ENCODE data around the gene MEX3C. TPM values are rescaled to one million over a fixed set of nuclear protein-coding genes. Genes with fewer than 3 reads are reported as not detected.

The MEX3C gene
- total and polyA plus RNA-seq, 2 experiments from 2014 or later: 21.0 to 67.3 TPM

- Histone ChIP-seq H3K9me3 (ENCODE audit: low read depth) (no peaks in the 10 kb centered on the region), H2AFZ (no peak overlapping the region), H3K9me2 (replicated peaks; ENCODE audit: insufficient read depth) (no peaks in the 10 kb centered on the region), H3K27me3 (no peaks in the 10 kb centered on the region), H3K36me3 (replicated peaks; ENCODE audit: insufficient read depth, low read depth) (no peaks in the 10 kb centered on the region), H3K4me1 (ENCODE audit: insufficient read depth) (peaks cover 41% of the 10 kb centered on the region), H3K4me3 (no peak overlapping the region), H4K20me1 (ENCODE audit: insufficient read depth, poor library complexity, severe bottlenecking) (peaks cover 82% of the 10 kb centered on the region), H3K4me2 (peak overlapping the region; percentile 82), H3K27ac (no peak overlapping the region), H3K79me2 (peaks cover 98% of the 10 kb centered on the region)
- no peak for TF ChIP-seq EZH2 (IDR thresholded peaks at IDR 0.05; ENCODE audit: borderline replicate concordance)
- TF ChIP-seq, protein P1, sequence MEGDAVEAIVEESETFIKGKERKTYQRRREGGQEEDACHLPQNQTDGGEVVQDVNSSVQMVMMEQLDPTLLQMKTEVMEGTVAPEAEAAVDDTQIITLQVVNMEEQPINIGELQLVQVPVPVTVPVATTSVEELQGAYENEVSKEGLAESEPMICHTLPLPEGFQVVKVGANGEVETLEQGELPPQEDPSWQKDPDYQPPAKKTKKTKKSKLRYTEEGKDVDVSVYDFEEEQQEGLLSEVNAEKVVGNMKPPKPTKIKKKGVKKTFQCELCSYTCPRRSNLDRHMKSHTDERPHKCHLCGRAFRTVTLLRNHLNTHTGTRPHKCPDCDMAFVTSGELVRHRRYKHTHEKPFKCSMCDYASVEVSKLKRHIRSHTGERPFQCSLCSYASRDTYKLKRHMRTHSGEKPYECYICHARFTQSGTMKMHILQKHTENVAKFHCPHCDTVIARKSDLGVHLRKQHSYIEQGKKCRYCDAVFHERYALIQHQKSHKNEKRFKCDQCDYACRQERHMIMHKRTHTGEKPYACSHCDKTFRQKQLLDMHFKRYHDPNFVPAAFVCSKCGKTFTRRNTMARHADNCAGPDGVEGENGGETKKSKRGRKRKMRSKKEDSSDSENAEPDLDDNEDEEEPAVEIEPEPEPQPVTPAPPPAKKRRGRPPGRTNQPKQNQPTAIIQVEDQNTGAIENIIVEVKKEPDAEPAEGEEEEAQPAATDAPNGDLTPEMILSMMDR (IDR thresholded peaks at IDR 0.05; ENCODE audit: poor library complexity): no peak
- TF ChIP-seq EZH2phosphoT487 (IDR thresholded peaks at IDR 0.05; ENCODE audit: low read depth, severe bottlenecking, unreplicated experiment): no peak
- 94% methylated on average over 2 of the region's 2 CpGs for WGBS (ENCODE audit: low lambda C conversion rate, missing lambda C conversion rate)
- DNase-seq (ENCODE audit: low spot score): no peak
Observed at GRCh38 chr18:51192026-51192425, 5.5 kb downstream of the MEX3C start.

GRCh38 chr18:51191128-51191717 is 6.3 kb downstream of the MEX3C start:
- 59% methylated on average over 4 of the region's 4 CpGs for WGBS (ENCODE audit: low lambda C conversion rate, missing lambda C conversion rate)
- H3K4me2 ChIP-seq: peak overlapping the region; percentile 82
- no peak overlapping the region for H2AFZ ChIP-seq
- no peak overlapping the region for H3K4me3 ChIP-seq
- DNase-seq (ENCODE audit: low spot score): no peak
- peaks cover 90% of the 10 kb centered on the region for H4K20me1 ChIP-seq (ENCODE audit: insufficient read depth, poor library complexity, severe bottlenecking)
- H3K9me3 ChIP-seq (ENCODE audit: low read depth): no peaks in the 10 kb centered on the region
- H3K27ac ChIP-seq: no peak overlapping the region
- peaks cover 100% of the 10 kb centered on the region for H3K79me2 ChIP-seq
- peaks cover 41% of the 10 kb centered on the region for H3K4me1 ChIP-seq (ENCODE audit: insufficient read depth)
- TF ChIP-seq, protein P1 (IDR thresholded peaks at IDR 0.05; ENCODE audit: poor library complexity): no peak
- no peak for TF ChIP-seq EZH2phosphoT487 (IDR thresholded peaks at IDR 0.05; ENCODE audit: low read depth, severe bottlenecking, unreplicated experiment)
- no peak for TF ChIP-seq EZH2 (IDR thresholded peaks at IDR 0.05; ENCODE audit: borderline replicate concordance)
- no peaks in the 10 kb centered on the region for H3K36me3 ChIP-seq (replicated peaks; ENCODE audit: insufficient read depth, low read depth)
- H3K9me2 ChIP-seq (replicated peaks; ENCODE audit: insufficient read depth): no peaks in the 10 kb centered on the region
- no peaks in the 10 kb centered on the region for H3K27me3 ChIP-seq

DNA sequence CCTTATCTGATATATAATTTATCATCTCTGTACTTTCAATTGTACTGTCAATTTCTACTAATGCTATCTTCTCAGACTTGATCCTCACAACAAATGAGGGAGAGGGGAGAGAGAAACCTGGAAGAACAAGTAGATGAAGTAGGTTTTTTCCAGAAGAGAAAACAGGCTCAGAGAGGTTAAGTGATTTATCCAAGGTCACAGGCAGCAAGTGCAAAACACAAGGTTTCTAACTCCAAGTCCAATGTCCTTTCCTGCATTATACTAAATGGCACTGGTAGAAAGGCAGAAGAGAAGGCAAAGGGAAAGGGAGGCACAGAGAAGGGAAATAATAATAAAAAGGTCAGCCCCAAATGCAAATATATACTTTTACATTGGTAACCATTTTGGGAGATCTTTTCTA is 7.5 kb downstream of the MEX3C start:
- TF ChIP-seq, protein P1 (IDR thresholded peaks at IDR 0.05; ENCODE audit: poor library complexity): no peak
- TF ChIP-seq EZH2 (IDR thresholded peaks at IDR 0.05; ENCODE audit: borderline replicate concordance) (no peak), EZH2phosphoT487 (IDR thresholded peaks at IDR 0.05; ENCODE audit: low read depth, severe bottlenecking, unreplicated experiment) (no peak)
- Histone ChIP-seq H3K79me2 (peaks cover 100% of the 10 kb centered on the region), H2AFZ (no peak overlapping the region), H4K20me1 (ENCODE audit: insufficient read depth, poor library complexity, severe bottlenecking) (peaks cover 99% of the 10 kb centered on the region), H3K4me3 (no peak overlapping the region), H3K36me3 (replicated peaks; ENCODE audit: insufficient read depth, low read depth) (no peaks in the 10 kb centered on the region), H3K9me2 (replicated peaks; ENCODE audit: insufficient read depth) (no peaks in the 10 kb centered on the region), H3K27ac (no peak overlapping the region), H3K4me1 (ENCODE audit: insufficient read depth) (peaks cover 44% of the 10 kb centered on the region), H3K27me3 (no peaks in the 10 kb centered on the region), H3K9me3 (ENCODE audit: low read depth) (no peaks in the 10 kb centered on the region), H3K4me2 (no peak overlapping the region)
- DNase-seq (ENCODE audit: low spot score): no peak

All from hepatocyte (in vitro differentiated cells).